Measurements from ENCODE around the gene GBE1.

GBE1 gene

GRCh38 chr3:81485444-81485865 is 276.0 kb downstream of the GBE1 start:
- H3K27ac ChIP-seq, result no peak overlapping the region
- ChIA-PET POLR2A (ENCODE audit: low non-redundant PET) (no interaction called here), CTCF (interaction anchor here (0.6 kb wide), 1 partner anchor 844 kb away, joined by 3 read pairs; no protein-coding TSS in a partner anchor)
- no peak for DNase-seq (ENCODE audit: low spot score)
- TF ChIP-seq CTCF (conservative IDR thresholded peaks at IDR 0.05; ENCODE audit: low read depth), result no peak

GRCh38 chr3:81484520-81484919 is 276.9 kb downstream of the GBE1 start:
- CTCF ChIA-PET, result no interaction called here
- no peak for DNase-seq (ENCODE audit: low spot score)
- POLR2A ChIA-PET (ENCODE audit: low non-redundant PET), result no interaction called here

GRCh38 chr3:81483046-81483445 is 278.4 kb downstream of the GBE1 start:
- no peak overlapping the region for H3K27ac ChIP-seq
- POLR2A ChIA-PET (ENCODE audit: low non-redundant PET), result no interaction called here
- CTCF ChIA-PET, result no interaction called here
- TF ChIP-seq CTCF (conservative IDR thresholded peaks at IDR 0.05; ENCODE audit: low read depth), result no peak
- no peak for DNase-seq (ENCODE audit: low spot score)

More at GRCh38 chr3:81484520-81484919, 276.9 kb downstream of the GBE1 start:
- no peak for TF ChIP-seq CTCF (conservative IDR thresholded peaks at IDR 0.05; ENCODE audit: low read depth)
- H3K27ac ChIP-seq, result no peak overlapping the region

GRCh38 chr3:81477740-81478139 is 283.7 kb downstream of the GBE1 start:
- no peak for TF ChIP-seq CTCF (conservative IDR thresholded peaks at IDR 0.05; ENCODE audit: low read depth)
- CTCF ChIA-PET, result interaction anchor here (0.7 kb wide), 1 partner anchor 176 kb away, joined by 3 read pairs; no protein-coding TSS in a partner anchor
- DNase-seq (ENCODE audit: low spot score), result no peak
- POLR2A ChIA-PET (ENCODE audit: low non-redundant PET), result no interaction called here
- H3K27ac ChIP-seq, result no peak overlapping the region

GRCh38 chr3:81476692-81477091 is 284.8 kb downstream of the GBE1 start:
- POLR2A ChIA-PET (ENCODE audit: low non-redundant PET), result no interaction called here

GRCh38 chr3:81472600-81473362 is 288.7 kb downstream of the GBE1 start:
- ChIA-PET POLR2A (ENCODE audit: low non-redundant PET) (no interaction called here), CTCF (no interaction called here)
- no peak for TF ChIP-seq CTCF (conservative IDR thresholded peaks at IDR 0.05; ENCODE audit: low read depth)
- DNase-seq (ENCODE audit: low spot score), result no peak
- H3K27ac ChIP-seq, result no peak overlapping the region

More at GRCh38 chr3:81476692-81477091, 284.8 kb downstream of the GBE1 start:
- no peak overlapping the region for H3K27ac ChIP-seq
- TF ChIP-seq CTCF (conservative IDR thresholded peaks at IDR 0.05; ENCODE audit: low read depth), result no peak
- no peak for DNase-seq (ENCODE audit: low spot score)
- CTCF ChIA-PET, result no interaction called here

Data from RWPE1 (cell line).